NCI-H510A (cell line): Measurements from ENCODE around the gene NHSL2.

Source experiments
- DNase-seq: peaks from one replicate; lab custom pipeline; 2025; lab: John Stamatoyannopoulos, UW

Gene NHSL2

GRCh38 chrX:72181178-72182125 is 270.8 kb downstream of the NHSL2 start, which contains the start of gene PIN4:
TSS of gene PIN4 (plus strand) at chrX:72181757. CDS start at chrX:72181786, 29 bp downstream.
- DNase-seq = peak; percentile 92

- DNase-seq = no peak
These were observed 272.3 kb downstream of the NHSL2 start for GRCh38 chrX:72182924-72183323.

- no peak for DNase-seq
These were observed 291.3 kb downstream of the NHSL2 start for GRCh38 chrX:72201836-72202536.
